Left ventricle myocardium inferior (tissue), 1 donor: ENCODE results near the gene SYT2. TPM values are rescaled to one million over a fixed set of nuclear protein-coding genes. Genes with fewer than 3 reads are reported as not detected.
A peak's percentile ranks its signal among the peaks of the same experiment; 100 is the strongest.
"Not testable (repeated sequence)": the region's sequence is repeated elsewhere in the genome, so short reads cannot be mapped to it uniquely, and the experiment has no call there.

Source experiments
- DNase-seq: peaks from one replicate; pipeline ENCODE4 v3.0.0-alpha.2; 2020
- H3K27ac ChIP-seq: fragments of 200-600 bp; replicated peaks from 2 replicates; pipeline ENCODE4 v1.8.0; 2021
- H3K27me3 ChIP-seq: fragments of 200-600 bp; 2 replicates; pipeline ENCODE4 v1.8.0; 2021; ENCODE audit warnings: low read depth
- H3K36me3 ChIP-seq: fragments of 200-600 bp; 2 replicates; pipeline ENCODE4 v1.8.0; 2021
- H3K4me1 ChIP-seq: fragments of 200-600 bp; 2 replicates; pipeline ENCODE4 v1.8.0; 2021
- H3K4me3 ChIP-seq: fragments of 200-600 bp; 2 replicates; pipeline ENCODE4 v1.8.0; 2021; ENCODE audit warnings: mild to moderate bottlenecking, moderate library complexity
- H3K9me3 ChIP-seq: fragments of 200-600 bp; replicated peaks from 2 replicates; pipeline ENCODE4 v1.8.0; 2021
- CTCF ChIP-seq: fragments of 200-600 bp; IDR thresholded peaks from 2 replicates; pipeline ENCODE4 v1.8.0; 2021; ENCODE audit warnings: antibody characterized with exemption, mild to moderate bottlenecking, borderline replicate concordance
- intact Hi-C: fragments of 100-400 bp; cut with micrococcal nuclease; formaldehyde crosslinking; loops from one replicate; pipeline ENCODE4 v1.11.0; 2022
- total RNA-seq: library from RNA; stranded (reverse); fragmentation: NEBNext Ultra II Directional; extraction: Animal tissue kit (Norgen Biotek cat#: 25700); gene quantifications from one replicate; pipeline ENCODE4 v1.2.1, GENCODE V29; 2021
- donor health status: DM: no; HTN: yes; CAD: no; lungs with severe emphysema.

Gene SYT2
- total RNA-seq, 1 donor from 2014 or later, result not detected

DNA sequence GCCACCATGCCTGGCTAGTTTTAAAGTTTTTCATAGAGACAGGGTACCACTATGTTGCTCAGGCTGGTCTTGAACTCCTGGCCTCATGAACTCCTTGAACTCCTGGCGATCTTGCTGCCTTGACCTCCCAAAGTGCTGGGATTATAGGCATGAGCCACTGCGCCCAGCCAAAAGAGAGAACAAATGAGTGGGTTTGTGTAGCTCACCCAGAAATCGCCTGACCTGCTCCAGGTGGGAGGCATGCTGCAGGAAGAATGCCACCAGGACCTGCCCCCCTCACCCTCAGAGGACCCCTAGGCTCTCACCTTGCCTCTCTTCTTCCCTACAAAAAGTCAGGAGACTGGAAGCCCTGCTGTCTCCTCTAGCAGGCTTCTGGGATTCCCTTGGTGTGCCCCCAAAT lies 88.8 kb downstream of the SYT2 start:
- Histone ChIP-seq H3K4me3 (no peak overlapping the region), H3K36me3 (no peaks in the 10 kb centered on the region), H3K4me1 (peaks cover 44% of the 10 kb centered on the region), H3K27ac (no peak overlapping the region), H3K27me3 (no peaks in the 10 kb centered on the region), H3K9me3 (no peaks in the 10 kb centered on the region)
- no peak for DNase-seq
- intact Hi-C loops, result no loop called here
- no peak for TF ChIP-seq CTCF

GRCh38 chr1:202620036-202620435 lies 90.2 kb downstream of the SYT2 start:
- H3K27ac ChIP-seq, H3K4me3 ChIP-seq, intact Hi-C loops, H3K36me3 ChIP-seq, DNase-seq, H3K9me3 ChIP-seq, H3K27me3 ChIP-seq: not testable (repeated sequence)
- H3K4me1 ChIP-seq, result peaks cover 46% of the 10 kb centered on the region

DNA sequence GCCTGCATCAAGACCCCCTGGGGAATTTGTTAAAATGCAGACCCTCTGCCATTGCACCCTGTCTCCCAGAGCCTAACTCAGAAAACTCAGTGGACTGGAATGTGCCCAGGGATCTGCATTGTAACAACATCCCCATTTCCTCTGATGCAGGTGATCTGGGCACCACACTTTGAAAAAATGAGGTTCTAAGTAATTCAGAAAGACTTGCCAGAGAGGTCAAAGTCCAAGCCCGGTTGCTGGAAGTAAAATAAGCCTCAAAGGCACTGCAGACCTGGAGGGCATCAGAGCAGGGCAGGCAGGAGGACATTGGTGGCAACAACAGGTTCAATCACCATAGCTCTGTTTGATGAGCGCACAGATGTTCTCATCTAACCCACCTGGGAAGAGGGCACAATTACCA lies 90.7 kb downstream of the SYT2 start:
- Histone ChIP-seq H3K36me3 (no peaks in the 10 kb centered on the region), H3K4me3 (peak overlapping the region; percentile 17), H3K9me3 (no peaks in the 10 kb centered on the region), H3K27me3 (no peaks in the 10 kb centered on the region), H3K27ac (peak overlapping the region; percentile 59), H3K4me1 (peaks cover 51% of the 10 kb centered on the region)
- intact Hi-C loops, result no loop called here
- no peak for DNase-seq
- no peak for TF ChIP-seq CTCF

GRCh38 chr1:202619012-202619411 lies 91.2 kb downstream of the SYT2 start:
- H3K9me3 ChIP-seq, DNase-seq, intact Hi-C loops, H3K27me3 ChIP-seq, H3K36me3 ChIP-seq: not testable (repeated sequence)
- Histone ChIP-seq H3K4me3 (peak overlapping the region; percentile 17), H3K4me1 (peaks cover 56% of the 10 kb centered on the region), H3K27ac (peak overlapping the region; percentile 59)

GRCh38 chr1:202616355-202616915 lies 93.8 kb downstream of the SYT2 start:
- no peak for DNase-seq
- H3K9me3 ChIP-seq, result no peaks in the 10 kb centered on the region
- intact Hi-C loops, result no loop called here
- H3K36me3 ChIP-seq, result no peaks in the 10 kb centered on the region
- no peak for TF ChIP-seq CTCF
- peaks cover 55% of the 10 kb centered on the region for H3K4me1 ChIP-seq
- H3K4me3 ChIP-seq, result no peak overlapping the region
- peak overlapping the region; percentile 80 for H3K27ac ChIP-seq
- H3K27me3 ChIP-seq, result no peaks in the 10 kb centered on the region

DNA sequence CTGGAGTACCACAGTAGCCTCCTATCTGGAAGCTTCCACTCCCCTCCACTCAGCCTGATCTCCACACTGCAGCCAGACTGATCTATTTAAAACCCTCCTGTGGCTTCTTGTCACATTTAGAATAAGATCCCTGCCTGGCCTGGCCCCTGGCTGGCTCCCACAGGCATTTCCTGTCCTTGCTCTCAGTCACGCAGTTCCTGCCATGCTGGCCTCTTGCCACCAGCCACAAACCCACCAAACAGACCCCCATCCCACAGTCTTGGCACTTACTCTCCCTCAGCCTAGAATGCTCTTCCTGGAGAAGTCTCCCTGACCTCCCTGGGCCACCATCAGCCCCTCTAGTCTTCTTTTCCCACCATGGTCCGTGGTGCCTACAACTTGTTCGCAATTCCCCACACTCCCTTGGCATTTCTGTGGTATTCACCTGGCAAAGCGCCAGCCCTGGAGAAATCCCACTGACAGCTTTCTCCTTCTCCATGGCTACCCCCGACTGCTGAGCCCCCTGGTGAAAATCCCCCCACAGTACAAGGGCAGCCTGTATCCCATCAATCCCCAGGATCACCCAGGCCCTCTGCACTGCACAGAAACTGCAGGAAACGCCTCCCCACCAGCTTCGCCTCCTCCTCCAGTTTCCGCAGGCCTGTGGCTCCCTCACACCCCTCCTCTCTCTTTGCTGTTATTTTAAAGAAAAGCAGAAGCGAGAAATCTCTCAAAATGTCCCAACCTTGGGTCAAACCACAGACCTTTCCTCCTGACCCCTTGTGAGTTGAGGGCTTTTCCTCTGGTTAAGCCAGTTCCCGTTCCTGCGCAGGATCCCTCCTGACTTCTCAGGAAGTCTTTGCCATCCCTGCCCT lies 94.5 kb downstream of the SYT2 start:
- TF ChIP-seq CTCF, result no peak
- intact Hi-C loops, result no loop called here
- H3K9me3 ChIP-seq, result no peaks in the 10 kb centered on the region
- no peaks in the 10 kb centered on the region for H3K27me3 ChIP-seq
- DNase-seq, result peak; percentile 38
- H3K4me3 ChIP-seq, result no peak overlapping the region
- peaks cover 55% of the 10 kb centered on the region for H3K4me1 ChIP-seq
- H3K36me3 ChIP-seq, result no peaks in the 10 kb centered on the region
- peak overlapping the region; percentile 80 for H3K27ac ChIP-seq

DNA sequence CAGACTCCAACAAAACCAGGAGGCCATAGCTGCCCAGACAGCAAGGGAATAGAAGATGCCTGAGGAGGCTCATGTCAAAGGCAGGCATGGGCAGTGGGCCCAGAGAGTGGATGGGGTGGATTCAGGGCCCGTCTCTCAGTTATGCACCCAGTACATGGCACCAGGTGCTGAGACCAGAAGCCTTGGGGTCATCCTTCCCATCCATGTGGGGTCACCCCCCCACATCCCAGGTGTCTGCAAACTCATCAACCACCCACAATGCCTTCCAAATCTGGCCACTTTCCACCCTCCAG lies 95.1 kb downstream of the SYT2 start:
- DNase-seq, H3K27me3 ChIP-seq, H3K36me3 ChIP-seq, intact Hi-C loops, H3K4me3 ChIP-seq, H3K9me3 ChIP-seq: not testable (repeated sequence)
- H3K27ac ChIP-seq, result peak overlapping the region; percentile 80
- peaks cover 55% of the 10 kb centered on the region for H3K4me1 ChIP-seq
